Measurements from ENCODE around the gene PTPN23.

The PTPN23 gene

DNA sequence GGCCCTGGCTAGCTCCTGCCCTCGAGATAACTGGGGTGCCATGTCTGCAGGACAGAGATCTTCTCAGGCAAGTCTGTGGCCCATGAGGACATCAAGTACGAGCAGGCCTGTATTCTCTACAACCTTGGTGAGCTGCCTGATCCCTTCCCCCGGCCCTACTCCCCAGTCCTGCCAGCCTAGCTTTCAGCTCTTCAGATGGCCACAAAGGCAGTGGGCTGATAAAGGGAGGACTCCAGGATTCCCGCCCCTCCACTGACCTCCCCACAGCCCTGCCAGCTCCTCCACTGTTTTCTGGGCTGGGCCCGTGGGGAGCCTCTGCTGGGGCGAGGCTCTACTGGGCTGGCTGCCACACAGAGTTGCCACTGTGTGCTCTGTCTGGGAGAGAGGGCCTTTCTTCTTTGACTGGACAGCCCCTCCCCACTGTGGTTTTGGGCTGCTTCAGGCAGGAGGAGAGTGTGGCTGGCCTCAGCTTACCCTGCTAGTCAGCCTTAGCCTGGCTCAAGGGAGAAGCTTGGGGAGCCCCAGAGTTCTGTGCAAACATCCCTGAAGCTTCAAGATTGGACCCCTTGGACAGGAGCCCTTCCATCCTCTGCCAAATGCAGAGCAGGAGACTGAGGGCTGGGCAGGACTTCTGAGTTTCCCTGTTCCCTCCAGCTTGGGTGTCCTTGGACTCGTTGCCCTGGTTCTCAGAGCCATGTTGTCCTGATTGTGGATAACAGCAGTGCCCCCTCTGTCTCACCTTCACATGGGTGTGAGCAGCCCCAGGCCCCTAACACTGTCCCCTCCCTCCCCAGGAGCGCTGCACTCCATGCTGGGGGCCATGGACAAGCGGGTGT is 24.4 kb downstream of the PTPN23 start:
- DNase-seq (ENCODE audit: low spot score) (no peak), FAIRE-seq (no peak)

GRCh38 chr3:47405820-47406761 is 25.3 kb downstream of the PTPN23 start:
- FAIRE-seq (no peak), DNase-seq (ENCODE audit: low spot score) (no peak)

- FAIRE-seq: no peak
- DNase-seq (ENCODE audit: low spot score): no peak
These were observed 25.9 kb downstream of the PTPN23 start for GRCh38 chr3:47406762-47407149.

GRCh38 chr3:47407237-47407636 is 26.4 kb downstream of the PTPN23 start:
- DNase-seq (ENCODE audit: low spot score) (no peak), FAIRE-seq (no peak)

DNA sequence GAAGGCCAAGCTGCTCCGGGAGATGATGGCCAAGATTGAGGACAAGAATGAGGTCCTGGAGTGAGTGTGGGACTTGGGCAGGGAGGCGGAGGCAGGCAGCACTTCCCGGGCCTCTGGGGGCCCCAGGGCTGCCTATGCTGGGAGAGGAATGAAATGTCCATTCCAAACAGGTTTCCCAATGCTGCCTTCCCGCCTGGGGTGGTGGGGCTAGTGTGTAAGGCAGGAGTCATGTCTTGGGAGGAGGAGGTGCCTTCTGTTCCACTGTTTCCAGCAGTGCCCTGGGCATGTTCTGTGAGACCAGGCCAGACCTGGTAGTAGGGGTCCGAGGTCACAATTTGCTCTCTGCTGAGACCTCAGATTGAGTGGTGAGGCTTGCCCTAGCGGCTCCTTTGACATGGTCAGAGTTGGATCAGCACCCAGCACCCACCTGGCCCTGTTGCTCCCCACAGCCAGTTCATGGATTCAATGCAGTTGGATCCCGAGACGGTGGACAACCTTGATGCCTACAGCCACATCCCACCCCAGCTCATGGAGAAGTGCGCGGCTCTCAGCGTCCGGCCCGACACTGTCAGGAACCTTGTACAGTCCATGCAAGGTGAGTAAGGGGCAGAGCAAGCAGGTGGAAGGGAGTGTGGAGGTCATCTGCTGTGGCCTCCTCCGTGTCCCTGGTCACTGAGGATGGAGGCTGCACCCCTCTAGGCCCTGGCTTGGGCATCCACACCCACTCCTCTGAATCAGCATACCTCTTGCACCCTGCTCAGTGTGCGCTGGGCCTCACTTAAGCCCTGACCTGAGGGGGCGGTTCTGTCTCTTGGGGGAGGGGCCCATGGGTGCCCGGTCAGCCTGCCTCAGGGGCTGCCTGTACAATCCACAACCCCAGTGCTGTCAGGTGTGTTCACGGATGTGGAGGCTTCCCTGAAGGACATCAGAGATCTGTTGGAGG is 27.3 kb downstream of the PTPN23 start:
- no peak for FAIRE-seq
- DNase-seq (ENCODE audit: low spot score): no peak

DNA sequence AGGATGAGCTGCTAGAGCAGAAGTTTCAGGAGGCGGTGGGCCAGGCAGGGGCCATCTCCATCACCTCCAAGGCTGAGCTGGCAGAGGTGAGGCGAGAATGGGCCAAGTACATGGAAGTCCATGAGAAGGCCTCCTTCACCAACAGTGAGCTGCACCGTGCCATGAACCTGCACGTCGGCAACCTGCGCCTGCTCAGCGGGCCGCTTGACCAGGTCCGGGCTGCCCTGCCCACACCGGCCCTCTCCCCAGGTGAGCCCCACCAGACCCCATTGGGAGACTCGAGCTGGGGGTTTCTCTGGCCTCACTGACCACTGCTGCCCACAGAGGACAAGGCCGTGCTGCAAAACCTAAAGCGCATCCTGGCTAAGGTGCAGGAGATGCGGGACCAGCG is 28.0 kb downstream of the PTPN23 start:
- DNase-seq (ENCODE audit: low spot score) (no peak), FAIRE-seq (no peak)

GRCh38 chr3:47409284-47409683 is 28.5 kb downstream of the PTPN23 start:
- DNase-seq (ENCODE audit: low spot score) (no peak), FAIRE-seq (no peak)

DNA sequence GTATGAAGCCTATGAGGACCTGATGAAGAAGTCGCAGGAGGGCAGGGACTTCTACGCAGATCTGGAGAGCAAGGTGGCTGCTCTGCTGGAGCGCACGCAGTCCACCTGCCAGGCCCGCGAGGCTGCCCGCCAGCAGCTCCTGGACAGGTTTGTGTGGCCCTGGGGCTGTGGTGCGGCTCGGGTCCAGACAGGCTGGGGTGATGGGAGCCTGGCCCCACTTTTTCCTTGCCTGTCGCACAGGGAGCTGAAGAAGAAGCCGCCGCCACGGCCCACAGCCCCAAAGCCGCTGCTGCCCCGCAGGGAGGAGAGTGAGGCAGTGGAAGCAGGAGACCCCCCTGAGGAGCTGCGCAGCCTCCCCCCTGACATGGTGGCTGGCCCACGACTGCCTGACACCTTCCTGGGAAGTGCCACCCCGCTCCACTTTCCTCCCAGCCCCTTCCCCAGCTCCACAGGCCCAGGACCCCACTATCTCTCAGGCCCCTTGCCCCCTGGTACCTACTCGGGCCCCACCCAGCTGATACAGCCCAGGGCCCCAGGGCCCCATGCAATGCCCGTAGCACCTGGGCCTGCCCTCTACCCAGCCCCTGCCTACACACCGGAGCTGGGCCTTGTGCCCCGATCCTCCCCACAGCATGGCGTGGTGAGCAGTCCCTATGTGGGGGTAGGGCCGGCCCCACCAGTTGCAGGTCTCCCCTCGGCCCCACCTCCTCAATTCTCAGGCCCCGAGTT is 29.0 kb downstream of the PTPN23 start:
- no peak for DNase-seq (ENCODE audit: low spot score)
- FAIRE-seq: no peak

DNA sequence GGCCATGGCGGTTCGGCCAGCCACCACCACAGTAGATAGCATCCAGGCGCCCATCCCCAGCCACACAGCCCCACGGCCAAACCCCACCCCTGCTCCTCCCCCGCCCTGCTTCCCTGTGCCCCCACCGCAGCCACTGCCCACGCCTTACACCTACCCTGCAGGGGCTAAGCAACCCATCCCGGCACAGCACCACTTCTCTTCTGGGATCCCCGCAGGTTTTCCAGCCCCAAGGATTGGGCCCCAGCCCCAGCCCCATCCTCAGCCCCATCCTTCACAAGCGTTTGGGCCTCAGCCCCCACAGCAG is 29.5 kb downstream of the PTPN23 start:
- no peak for FAIRE-seq
- DNase-seq (ENCODE audit: low spot score): no peak

DNA sequence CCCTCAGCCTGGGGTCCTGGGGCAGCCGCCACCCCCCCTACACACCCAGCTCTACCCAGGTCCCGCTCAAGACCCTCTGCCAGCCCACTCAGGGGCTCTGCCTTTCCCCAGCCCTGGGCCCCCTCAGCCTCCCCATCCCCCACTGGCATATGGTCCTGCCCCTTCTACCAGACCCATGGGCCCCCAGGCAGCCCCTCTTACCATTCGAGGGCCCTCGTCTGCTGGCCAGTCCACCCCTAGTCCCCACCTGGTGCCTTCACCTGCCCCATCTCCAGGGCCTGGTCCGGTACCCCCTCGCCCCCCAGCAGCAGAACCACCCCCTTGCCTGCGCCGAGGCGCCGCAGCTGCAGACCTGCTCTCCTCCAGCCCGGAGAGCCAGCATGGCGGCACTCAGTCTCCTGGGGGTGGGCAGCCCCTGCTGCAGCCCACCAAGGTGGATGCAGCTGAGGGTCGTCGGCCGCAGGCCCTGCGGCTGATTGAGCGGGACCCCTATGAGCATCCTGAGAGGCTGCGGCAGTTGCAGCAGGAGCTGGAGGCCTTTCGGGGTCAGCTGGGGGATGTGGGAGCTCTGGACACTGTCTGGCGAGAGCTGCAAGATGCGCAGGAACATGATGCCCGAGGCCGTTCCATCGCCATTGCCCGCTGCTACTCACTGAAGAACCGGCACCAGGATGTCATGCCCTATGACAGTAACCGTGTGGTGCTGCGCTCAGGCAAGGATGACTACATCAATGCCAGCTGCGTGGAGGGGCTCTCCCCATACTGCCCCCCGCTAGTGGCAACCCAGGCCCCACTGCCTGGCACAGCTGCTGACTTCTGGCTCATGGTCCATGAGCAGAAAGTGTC is 30.2 kb downstream of the PTPN23 start:
- no peak for FAIRE-seq
- DNase-seq (ENCODE audit: low spot score): no peak

- DNase-seq (ENCODE audit: low spot score) (no peak), FAIRE-seq (no peak)
These were observed 31.1 kb downstream of the PTPN23 start for GRCh38 chr3:47411696-47412452.

GRCh38 chr3:47412453-47412756 is 31.6 kb downstream of the PTPN23 start:
- DNase-seq (ENCODE audit: low spot score) (no peak), FAIRE-seq (no peak)

DNA sequence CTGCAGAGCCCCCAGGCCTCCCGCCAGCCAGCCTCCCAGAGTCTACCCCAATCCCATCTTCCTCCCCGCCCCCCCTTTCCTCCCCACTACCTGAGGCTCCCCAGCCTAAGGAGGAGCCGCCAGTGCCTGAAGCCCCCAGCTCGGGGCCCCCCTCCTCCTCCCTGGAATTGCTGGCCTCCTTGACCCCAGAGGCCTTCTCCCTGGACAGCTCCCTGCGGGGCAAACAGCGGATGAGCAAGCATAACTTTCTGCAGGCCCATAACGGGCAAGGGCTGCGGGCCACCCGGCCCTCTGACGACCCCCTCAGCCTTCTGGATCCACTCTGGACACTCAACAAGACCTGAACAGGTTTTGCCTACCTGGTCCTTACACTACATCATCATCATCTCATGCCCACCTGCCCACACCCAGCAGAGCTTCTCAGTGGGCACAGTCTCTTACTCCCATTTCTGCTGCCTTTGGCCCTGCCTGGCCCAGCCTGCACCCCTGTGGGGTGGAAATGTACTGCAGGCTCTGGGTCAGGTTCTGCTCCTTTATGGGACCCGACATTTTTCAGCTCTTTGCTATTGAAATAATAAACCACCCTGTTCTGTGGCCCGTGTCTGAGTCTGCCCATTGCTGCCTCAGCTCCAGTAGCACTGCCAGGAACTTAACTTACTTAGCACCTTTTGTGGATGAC is 32.2 kb downstream of the PTPN23 start:
- no peak for DNase-seq (ENCODE audit: low spot score)
- no peak for FAIRE-seq

DNA sequence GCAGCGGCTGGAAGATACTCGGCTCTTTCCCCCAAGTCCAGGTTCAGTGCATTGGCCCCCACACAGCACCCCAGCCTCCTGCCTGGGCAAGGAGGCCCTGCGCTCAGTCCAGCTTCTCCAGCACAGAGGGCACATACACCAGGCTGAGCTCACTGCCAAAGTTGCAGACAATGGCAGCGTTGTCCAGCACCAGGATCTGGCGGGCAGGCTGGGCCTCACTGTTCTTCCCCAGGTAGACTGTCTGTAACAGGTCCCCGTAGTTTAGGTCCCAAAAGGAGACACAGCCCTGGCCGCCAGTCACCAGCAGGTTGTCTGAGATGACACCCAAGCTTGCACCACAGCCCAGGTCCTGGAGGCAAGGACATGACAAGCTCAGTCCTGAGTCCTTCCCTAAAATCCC is 32.9 kb downstream of the PTPN23 start:
- DNase-seq (ENCODE audit: low spot score) (no peak), FAIRE-seq (no peak)

DNA sequence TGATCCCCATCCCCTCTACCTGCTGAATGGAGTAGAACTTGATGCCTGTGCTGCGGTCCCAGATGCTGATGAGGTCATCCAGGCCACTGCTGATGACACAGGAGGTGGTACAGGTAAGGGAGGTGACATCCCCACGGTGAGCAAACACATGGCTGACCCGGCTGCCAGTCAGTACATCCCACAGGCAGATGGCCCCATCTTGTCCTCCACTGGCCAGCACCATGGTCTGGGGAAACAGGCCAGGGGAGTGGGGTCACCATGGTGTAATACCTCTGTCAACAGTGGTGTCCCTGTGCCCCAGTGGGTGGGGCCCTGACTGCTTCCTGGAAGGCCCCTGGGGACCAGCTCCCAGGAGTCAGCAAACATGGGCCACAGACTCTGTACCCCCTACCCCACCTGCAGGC is 33.3 kb downstream of the PTPN23 start:
- FAIRE-seq (no peak), DNase-seq (ENCODE audit: low spot score) (no peak)

DNA sequence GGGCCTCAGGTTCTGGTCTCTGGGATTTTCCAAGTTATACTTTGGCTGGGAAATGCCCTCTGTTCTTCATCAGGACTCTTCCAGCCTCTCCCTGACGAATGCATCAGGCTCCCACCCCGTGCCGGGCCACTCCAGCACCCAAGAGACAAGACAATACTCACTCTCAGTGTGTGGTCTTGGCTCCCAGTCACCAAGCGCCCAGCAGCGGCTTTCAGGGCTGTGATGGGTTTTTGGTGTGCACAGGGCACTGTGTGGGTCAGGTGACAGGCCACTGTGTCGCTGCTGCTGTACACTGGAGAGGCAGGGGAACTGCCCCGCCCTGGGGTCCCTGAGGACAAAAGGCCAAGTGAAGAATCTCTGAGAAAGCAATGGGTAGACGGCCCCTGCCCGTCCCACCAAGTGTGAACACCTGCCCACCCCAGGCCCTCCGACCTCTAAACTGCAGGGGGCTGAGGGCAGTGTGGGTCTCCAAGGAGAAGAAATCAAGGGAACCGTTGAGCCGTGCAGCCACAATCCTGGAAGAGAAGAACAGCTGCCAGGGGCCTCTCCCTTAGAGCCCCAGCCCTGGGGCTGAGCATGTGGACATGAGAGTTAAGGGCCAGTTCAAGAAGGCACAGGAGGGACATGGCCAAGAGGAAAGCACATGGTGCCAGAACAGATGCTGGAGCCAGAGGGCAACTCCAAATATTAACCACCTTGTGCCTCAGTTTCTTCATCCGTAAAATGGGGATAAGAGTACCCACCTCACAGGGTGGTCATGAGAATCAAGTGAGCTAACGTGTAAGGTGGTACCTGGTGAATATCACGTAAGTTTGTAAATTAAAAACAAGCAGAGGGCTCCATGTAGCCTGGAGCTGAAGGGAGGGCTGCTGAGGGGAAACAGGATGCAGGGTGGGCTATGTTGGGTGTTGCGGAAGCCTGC is 34.1 kb downstream of the PTPN23 start:
- DNase-seq (ENCODE audit: low spot score) (no peak), FAIRE-seq (no peak)

DNA sequence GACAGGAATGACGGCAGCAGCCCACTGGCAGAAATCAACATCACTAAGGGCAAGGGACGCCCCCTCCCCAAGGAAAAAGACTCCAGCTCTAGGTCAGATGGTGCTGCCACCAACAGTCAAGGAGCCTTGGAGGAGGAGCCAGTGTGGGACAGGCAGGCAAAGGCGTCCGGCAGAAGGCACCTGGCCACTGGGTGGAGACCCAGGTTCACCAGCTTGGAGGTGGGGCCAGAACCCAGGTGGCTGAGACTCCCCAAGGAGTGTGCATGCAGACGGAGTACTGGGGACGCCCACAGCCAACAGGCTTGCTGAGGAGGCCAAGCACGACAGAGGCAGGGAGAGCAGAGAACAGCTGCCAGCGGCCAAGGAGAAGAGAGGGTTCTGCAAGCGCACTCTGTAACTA is 35.2 kb downstream of the PTPN23 start:
- FAIRE-seq (no peak), DNase-seq (ENCODE audit: low spot score) (no peak)

Measured in urothelium cell line (cell line).